IPS-18a (cell line): ENCODE measurements around the gene ABCD2.
"Not testable (repeated sequence)": the region's sequence is repeated elsewhere in the genome, so short reads cannot be mapped to it uniquely, and the experiment has no call there.

Experiments
- H3K27ac ChIP-seq: one replicate; pipeline ENCODE4 v1.5.1; 2013; ENCODE audit warnings: low read length
- H3K27me3 ChIP-seq: one replicate; pipeline ENCODE4 v1.6.1; 2013; ENCODE audit warnings: mild to moderate bottlenecking, low read length; ENCODE audit not compliant: control insufficient read depth, insufficient read depth
- H3K36me3 ChIP-seq: one replicate; pipeline ENCODE4 v1.6.1; 2013; ENCODE audit warnings: low read depth, low read length; ENCODE audit not compliant: control insufficient read depth
- H3K4me1 ChIP-seq: one replicate; pipeline ENCODE4 v1.6.1; 2013; ENCODE audit warnings: low read depth, low read length; ENCODE audit not compliant: control insufficient read depth
- H3K4me3 ChIP-seq: one replicate; pipeline ENCODE4 v1.5.1; 2013; ENCODE audit warnings: low read length
- H3K9ac ChIP-seq: one replicate; pipeline ENCODE4 v1.6.1; 2013; ENCODE audit warnings: mild to moderate bottlenecking, low read length, moderate library complexity
- H3K9me3 ChIP-seq: one replicate; pipeline ENCODE4 v1.6.1; 2013; ENCODE audit warnings: low read depth, low read length; ENCODE audit not compliant: control insufficient read depth

The ABCD2 gene

DNA sequence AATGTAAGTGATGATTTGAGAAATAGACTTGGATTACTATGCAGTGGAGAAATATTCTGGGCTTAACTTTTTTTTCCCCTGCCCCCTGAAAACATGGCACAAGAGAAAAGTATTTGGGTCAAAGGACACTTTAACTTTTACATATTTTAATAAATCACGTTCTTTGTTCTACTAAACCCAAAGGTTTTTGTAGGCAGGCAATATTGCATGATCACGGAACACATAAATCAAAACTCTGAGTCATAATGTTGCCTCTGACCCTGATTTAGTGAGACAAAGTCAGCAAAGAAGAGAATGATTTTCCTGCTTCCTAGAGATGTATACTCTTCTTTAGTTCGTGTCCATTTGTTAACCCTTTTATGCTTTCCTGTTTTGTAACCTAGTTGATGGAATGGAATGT is 38.0 kb downstream of the ABCD2 start:
- Histone ChIP-seq H3K27me3 (no peaks in the 10 kb centered on the region), H3K4me1 (no peaks in the 10 kb centered on the region), H3K9ac (no peak overlapping the region), H3K36me3 (no peaks in the 10 kb centered on the region), H3K9me3 (no peaks in the 10 kb centered on the region), H3K4me3 (no peak overlapping the region), H3K27ac (no peak overlapping the region)

- peak overlapping the region; percentile 31 for H3K9ac ChIP-seq
- H3K9me3 ChIP-seq = no peaks in the 10 kb centered on the region
- H3K27ac ChIP-seq = peak overlapping the region; percentile 24
- H3K36me3 ChIP-seq = no peaks in the 10 kb centered on the region
- peak overlapping the region; percentile 32 for H3K4me3 ChIP-seq
- H3K4me1 ChIP-seq = peaks cover 25% of the 10 kb centered on the region
- H3K27me3 ChIP-seq = no peaks in the 10 kb centered on the region
Observed at GRCh38 chr12:39575498-39575875, 44.1 kb downstream of the ABCD2 start.

DNA sequence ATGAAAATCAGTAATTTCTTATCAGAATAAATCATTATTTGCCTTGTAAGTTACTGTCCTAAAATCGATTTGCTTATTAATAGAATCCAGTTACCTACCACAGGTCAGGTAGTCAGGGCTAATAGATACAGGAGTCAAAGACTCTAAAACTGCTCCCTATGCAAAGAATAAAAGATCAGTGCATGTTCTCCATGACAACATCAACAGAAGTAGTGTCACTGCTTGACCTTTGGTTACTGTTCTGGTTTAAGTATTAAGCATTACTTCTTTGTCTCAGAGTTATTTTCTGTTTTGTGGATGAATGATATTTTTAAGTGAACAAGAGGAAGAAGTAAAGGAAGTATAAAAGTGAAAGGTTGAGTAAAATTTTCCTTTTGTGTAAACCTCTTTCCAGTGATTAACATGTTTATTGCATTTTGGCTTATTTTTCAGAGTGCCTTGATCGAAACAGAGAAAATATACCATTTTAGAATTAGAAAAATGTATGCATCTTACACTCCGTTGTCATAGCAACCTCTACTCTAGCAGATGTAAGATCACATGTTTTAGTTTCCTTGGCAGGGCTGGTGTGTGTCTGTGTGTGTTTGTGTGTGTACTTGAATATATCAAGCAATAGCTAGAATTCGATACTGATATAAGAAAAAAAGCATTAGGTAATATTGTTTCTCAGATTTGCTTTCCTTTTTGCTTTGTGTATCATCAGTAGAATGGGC is 44.7 kb downstream of the ABCD2 start:
- peaks cover under 1% of the 10 kb centered on the region for H3K9me3 ChIP-seq
- H3K36me3 ChIP-seq = no peaks in the 10 kb centered on the region
- H3K27ac ChIP-seq = peak overlapping the region; percentile 30
- no peaks in the 10 kb centered on the region for H3K27me3 ChIP-seq
- peak overlapping the region; percentile 31 for H3K9ac ChIP-seq
- H3K4me1 ChIP-seq = peaks cover 25% of the 10 kb centered on the region
- peak overlapping the region; percentile 32 for H3K4me3 ChIP-seq

GRCh38 chr12:39574378-39574777 is 45.2 kb downstream of the ABCD2 start:
- Histone ChIP-seq H3K27me3 (no peaks in the 10 kb centered on the region), H3K4me3 (no peak overlapping the region), H3K9ac (no peak overlapping the region), H3K36me3 (no peaks in the 10 kb centered on the region), H3K9me3 (peaks cover 6% of the 10 kb centered on the region), H3K4me1 (peaks cover 25% of the 10 kb centered on the region), H3K27ac (peak overlapping the region; percentile 30)

GRCh38 chr12:39573971-39574370 is 45.6 kb downstream of the ABCD2 start:
- Histone ChIP-seq H3K4me1 (peaks cover 25% of the 10 kb centered on the region), H3K36me3 (no peaks in the 10 kb centered on the region), H3K27ac (no peak overlapping the region), H3K27me3 (no peaks in the 10 kb centered on the region), H3K9me3 (peaks cover 6% of the 10 kb centered on the region), H3K9ac (no peak overlapping the region), H3K4me3 (no peak overlapping the region)

DNA sequence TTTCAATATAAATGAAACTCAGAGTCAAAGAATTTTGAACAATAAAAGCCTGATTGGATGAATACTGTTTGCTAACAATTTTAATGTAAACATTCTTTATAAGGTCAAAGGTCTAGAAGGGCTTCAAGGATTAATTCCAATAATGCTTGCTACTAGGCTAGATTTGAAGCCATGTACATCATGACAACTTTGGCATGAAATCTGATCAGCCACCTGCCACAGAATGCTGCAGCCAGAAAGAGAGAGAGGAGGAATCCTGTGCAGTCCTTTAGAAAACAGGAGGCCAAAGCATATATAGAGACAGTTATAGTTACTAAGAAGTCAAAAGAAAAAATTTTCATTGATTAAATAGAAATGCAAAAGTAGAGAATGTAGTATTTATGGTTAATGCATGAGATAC is 47.1 kb downstream of the ABCD2 start:
- Histone ChIP-seq H3K36me3 (no peaks in the 10 kb centered on the region), H3K4me3 (no peak overlapping the region), H3K9me3 (peaks cover 9% of the 10 kb centered on the region), H3K9ac (no peak overlapping the region), H3K27ac (no peak overlapping the region), H3K27me3 (no peaks in the 10 kb centered on the region), H3K4me1 (peaks cover 25% of the 10 kb centered on the region)

- Histone ChIP-seq H3K36me3 (no peaks in the 10 kb centered on the region), H3K27me3 (no peaks in the 10 kb centered on the region), H3K9me3 (peaks cover 9% of the 10 kb centered on the region), H3K4me3 (no peak overlapping the region), H3K27ac (no peak overlapping the region), H3K4me1 (peaks cover 25% of the 10 kb centered on the region), H3K9ac (no peak overlapping the region)
Observed at GRCh38 chr12:39571351-39571750, 48.3 kb downstream of the ABCD2 start.

DNA sequence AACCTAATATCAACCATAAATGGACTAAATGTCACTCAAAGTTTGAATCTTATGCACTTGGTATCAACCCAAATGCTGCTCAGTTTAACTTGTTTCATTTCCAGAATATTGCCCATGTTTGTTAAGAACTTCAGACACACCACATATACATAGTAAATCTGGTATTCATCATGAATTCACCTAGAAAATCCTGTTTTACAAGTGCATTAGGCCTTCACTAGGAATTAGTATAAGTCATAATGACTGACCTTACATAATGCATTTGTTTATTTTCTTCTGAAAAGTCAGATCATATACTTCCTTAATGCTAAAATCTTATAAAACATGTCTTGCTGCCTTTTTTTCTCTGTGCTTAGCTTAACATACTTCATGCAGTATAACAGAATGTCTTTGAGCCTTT is 66.1 kb downstream of the ABCD2 start:
- Histone ChIP-seq H3K4me1 (no peaks in the 10 kb centered on the region), H3K36me3 (no peaks in the 10 kb centered on the region), H3K27ac (no peak overlapping the region), H3K27me3 (no peaks in the 10 kb centered on the region), H3K9ac (no peak overlapping the region), H3K9me3 (no peaks in the 10 kb centered on the region), H3K4me3 (no peak overlapping the region)

- not testable (repeated sequence) for H3K27ac ChIP-seq, H3K27me3 ChIP-seq, H3K36me3 ChIP-seq, H3K4me3 ChIP-seq, H3K9me3 ChIP-seq, H3K9ac ChIP-seq, H3K4me1 ChIP-seq
Observed at GRCh38 chr12:39544211-39544610, 75.4 kb downstream of the ABCD2 start.

DNA sequence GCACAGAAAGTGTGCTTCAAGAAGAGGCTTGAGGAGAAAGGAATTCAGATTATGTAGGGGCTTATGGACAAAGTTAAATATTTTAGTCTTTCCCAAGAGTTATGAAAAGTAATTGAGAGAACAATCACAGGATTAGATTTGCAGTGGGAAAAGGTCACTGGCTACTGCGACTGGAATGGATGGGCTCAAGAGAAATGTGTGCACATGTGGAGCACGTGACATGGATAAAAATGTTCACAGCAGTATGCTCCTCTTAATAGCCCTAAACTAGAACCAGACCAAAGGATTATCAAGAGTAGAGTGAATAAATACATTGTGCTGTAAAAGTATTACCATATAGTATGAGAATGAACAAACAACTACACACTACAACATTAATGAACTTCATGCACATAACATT is 78.1 kb downstream of the ABCD2 start:
- Histone ChIP-seq H3K4me1 (peaks cover 5% of the 10 kb centered on the region), H3K27ac (no peak overlapping the region), H3K27me3 (no peaks in the 10 kb centered on the region), H3K9ac (no peak overlapping the region), H3K4me3 (no peak overlapping the region), H3K36me3 (no peaks in the 10 kb centered on the region), H3K9me3 (no peaks in the 10 kb centered on the region)

GRCh38 chr12:39538679-39539104 is 80.9 kb downstream of the ABCD2 start:
- Histone ChIP-seq H3K9ac (no peak overlapping the region), H3K36me3 (no peaks in the 10 kb centered on the region), H3K4me3 (no peak overlapping the region), H3K4me1 (peaks cover 5% of the 10 kb centered on the region), H3K27me3 (no peaks in the 10 kb centered on the region), H3K9me3 (no peaks in the 10 kb centered on the region), H3K27ac (no peak overlapping the region)

- Histone ChIP-seq H3K27ac (no peak overlapping the region), H3K4me3 (no peak overlapping the region), H3K4me1 (peaks cover under 1% of the 10 kb centered on the region)
Observed at GRCh38 chr12:39533951-39534350, 85.7 kb downstream of the ABCD2 start.

More at GRCh38 chr12:39533951-39534350, 85.7 kb downstream of the ABCD2 start:
- Histone ChIP-seq H3K9me3 (no peaks in the 10 kb centered on the region), H3K36me3 (no peaks in the 10 kb centered on the region), H3K27me3 (no peaks in the 10 kb centered on the region), H3K9ac (no peak overlapping the region)
